Panc1 (cell line): Measurements from ENCODE around the gene ADCY1.

Experiments
- POLR2AphosphoS5 ChIP-seq: IDR thresholded peaks from 2 replicates; pipeline ENCODE4 v1.6.1; 2012; ENCODE audit warnings: mild to moderate bottlenecking, low read depth, low read length, moderate library complexity
- TF ChIP-seq, protein P1 (sequence below): fragments of 450-650 bp; IDR thresholded peaks from 2 replicates; pipeline ENCODE4 v1.5.1; 2017; ENCODE audit warnings: mild to moderate bottlenecking

DNA sequence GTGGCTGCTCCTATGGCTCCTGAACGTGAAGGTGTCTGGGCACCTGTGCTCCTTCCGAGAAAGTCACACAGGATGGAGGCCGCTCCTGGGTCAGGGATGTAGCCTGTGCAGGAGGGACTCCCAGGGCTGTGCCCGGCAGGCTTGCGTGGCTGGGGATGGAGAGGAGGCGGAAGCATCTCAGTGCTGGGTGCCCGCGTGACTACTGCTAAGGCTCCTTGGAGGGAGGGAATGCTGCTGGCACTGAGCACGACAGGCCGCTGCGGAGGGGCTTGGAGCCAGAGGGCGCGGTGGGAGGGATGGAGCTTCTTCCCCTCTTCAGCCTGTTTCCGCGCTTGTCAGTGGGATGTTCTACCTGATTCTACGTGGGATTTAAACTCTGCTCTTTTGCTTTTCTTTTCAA is 35.0 kb downstream of the ADCY1 start:
- TF ChIP-seq POLR2AphosphoS5, result no peak
- TF ChIP-seq, protein P1, sequence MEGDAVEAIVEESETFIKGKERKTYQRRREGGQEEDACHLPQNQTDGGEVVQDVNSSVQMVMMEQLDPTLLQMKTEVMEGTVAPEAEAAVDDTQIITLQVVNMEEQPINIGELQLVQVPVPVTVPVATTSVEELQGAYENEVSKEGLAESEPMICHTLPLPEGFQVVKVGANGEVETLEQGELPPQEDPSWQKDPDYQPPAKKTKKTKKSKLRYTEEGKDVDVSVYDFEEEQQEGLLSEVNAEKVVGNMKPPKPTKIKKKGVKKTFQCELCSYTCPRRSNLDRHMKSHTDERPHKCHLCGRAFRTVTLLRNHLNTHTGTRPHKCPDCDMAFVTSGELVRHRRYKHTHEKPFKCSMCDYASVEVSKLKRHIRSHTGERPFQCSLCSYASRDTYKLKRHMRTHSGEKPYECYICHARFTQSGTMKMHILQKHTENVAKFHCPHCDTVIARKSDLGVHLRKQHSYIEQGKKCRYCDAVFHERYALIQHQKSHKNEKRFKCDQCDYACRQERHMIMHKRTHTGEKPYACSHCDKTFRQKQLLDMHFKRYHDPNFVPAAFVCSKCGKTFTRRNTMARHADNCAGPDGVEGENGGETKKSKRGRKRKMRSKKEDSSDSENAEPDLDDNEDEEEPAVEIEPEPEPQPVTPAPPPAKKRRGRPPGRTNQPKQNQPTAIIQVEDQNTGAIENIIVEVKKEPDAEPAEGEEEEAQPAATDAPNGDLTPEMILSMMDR, result no peak
